ENCODE data around the gene CASTOR2.

DNA sequence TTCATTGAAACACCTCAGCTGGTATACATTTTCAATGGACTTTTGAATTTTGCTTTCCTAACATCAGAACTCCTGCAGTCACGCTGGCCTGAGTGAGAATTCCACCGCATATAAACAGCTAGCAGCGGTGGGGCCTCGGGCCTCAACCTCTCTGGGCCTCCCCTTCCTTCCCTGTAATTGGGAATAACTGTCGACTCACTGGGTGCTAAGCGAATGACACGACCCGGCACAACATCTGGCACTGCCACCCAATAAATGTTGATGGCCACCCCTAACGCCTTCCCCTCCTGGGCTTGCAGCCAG, 108.4 kb downstream of the CASTOR2 start:
- TF ChIP-seq, protein P1, sequence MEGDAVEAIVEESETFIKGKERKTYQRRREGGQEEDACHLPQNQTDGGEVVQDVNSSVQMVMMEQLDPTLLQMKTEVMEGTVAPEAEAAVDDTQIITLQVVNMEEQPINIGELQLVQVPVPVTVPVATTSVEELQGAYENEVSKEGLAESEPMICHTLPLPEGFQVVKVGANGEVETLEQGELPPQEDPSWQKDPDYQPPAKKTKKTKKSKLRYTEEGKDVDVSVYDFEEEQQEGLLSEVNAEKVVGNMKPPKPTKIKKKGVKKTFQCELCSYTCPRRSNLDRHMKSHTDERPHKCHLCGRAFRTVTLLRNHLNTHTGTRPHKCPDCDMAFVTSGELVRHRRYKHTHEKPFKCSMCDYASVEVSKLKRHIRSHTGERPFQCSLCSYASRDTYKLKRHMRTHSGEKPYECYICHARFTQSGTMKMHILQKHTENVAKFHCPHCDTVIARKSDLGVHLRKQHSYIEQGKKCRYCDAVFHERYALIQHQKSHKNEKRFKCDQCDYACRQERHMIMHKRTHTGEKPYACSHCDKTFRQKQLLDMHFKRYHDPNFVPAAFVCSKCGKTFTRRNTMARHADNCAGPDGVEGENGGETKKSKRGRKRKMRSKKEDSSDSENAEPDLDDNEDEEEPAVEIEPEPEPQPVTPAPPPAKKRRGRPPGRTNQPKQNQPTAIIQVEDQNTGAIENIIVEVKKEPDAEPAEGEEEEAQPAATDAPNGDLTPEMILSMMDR (IDR thresholded peaks at IDR 0.05; ENCODE audit: control extremely low read depth in 1 of 3, insufficient read depth in 1 of 3, low read depth in 1 of 3, low read length in 3 of 3), result no peak
- TF ChIP-seq EZH2 (IDR thresholded peaks at IDR 0.05; ENCODE audit: low read depth, low read length, severe bottlenecking) (no peak), PHF8 (conservative IDR thresholded peaks at IDR 0.05; ENCODE audit: low read depth, low read length) (no peak), GABPA (IDR thresholded peaks at IDR 0.05; ENCODE audit: borderline replicate concordance, insufficient read depth, low read length) (no peak), POU5F1 (IDR thresholded peaks at IDR 0.05; ENCODE audit: low read depth, low read length) (no peak), CEBPB (IDR thresholded peaks at IDR 0.05; ENCODE audit: low read depth, low read length) (no peak), POLR2A (IDR thresholded peaks at IDR 0.05; ENCODE audit: control extremely low read depth in 1 of 2, low read depth in 2 of 2, low read length in 2 of 2) (no peak), CBX8 (IDR thresholded peaks at IDR 0.05; ENCODE audit: borderline replicate concordance, low read depth, low read length) (no peak), SUZ12 (IDR thresholded peaks at IDR 0.05; ENCODE audit: low read length) (no peak), JUND (IDR thresholded peaks at IDR 0.05; ENCODE audit: low read length) (no peak)
